Endodermal cell (in vitro differentiated cells): ENCODE data around the gene TSPAN18. TPM values are rescaled to one million over a fixed set of nuclear protein-coding genes. Genes with fewer than 3 reads are reported as not detected.

ENCODE experiments used
- DNase-seq: peaks from one replicate; pipeline ENCODE4 v3.0.0-alpha.2; 2017
- H3K27ac ChIP-seq: 2 replicates; pipeline ENCODE4 v1.5.1; 2013; ENCODE audit warnings: mild to moderate bottlenecking, low read depth, low read length, moderate library complexity
- H3K27me3 ChIP-seq: 2 replicates; pipeline ENCODE4 v1.6.1; 2013; ENCODE audit warnings: mild to moderate bottlenecking, low read length, moderate library complexity; ENCODE audit not compliant: insufficient read depth, control insufficient read depth, poor library complexity, severe bottlenecking
- H3K36me3 ChIP-seq: 2 replicates; pipeline ENCODE4 v1.7.0; 2013; ENCODE audit warnings: mild to moderate bottlenecking, low read length, moderate library complexity; ENCODE audit not compliant: control insufficient read depth, insufficient read depth
- H3K4me1 ChIP-seq: one replicate; pipeline ENCODE4 v1.7.0; 2013; ENCODE audit warnings: low read length; ENCODE audit not compliant: control insufficient read depth, insufficient read depth
- H3K4me3 ChIP-seq: 2 replicates; pipeline ENCODE4 v1.5.1; 2013; ENCODE audit warnings: mild to moderate bottlenecking, low read length, moderate library complexity
- H3K9ac ChIP-seq: 2 replicates; pipeline ENCODE4 v1.6.1; 2013; ENCODE audit warnings: mild to moderate bottlenecking, low read length, moderate library complexity; ENCODE audit not compliant: poor library complexity, severe bottlenecking; ENCODE audit errors: extremely low read depth
- H3K9me3 ChIP-seq: 2 replicates; pipeline ENCODE4 v1.6.1; 2013; ENCODE audit warnings: mild to moderate bottlenecking, low read length, moderate library complexity; ENCODE audit not compliant: control insufficient read depth
- H3K27ac Mint-ChIP-seq: 2 replicates; pipeline ENCODE4 v1.8.0; 2020; ENCODE audit warnings: mixed read lengths
- H3K27me3 Mint-ChIP-seq: 2 replicates; pipeline ENCODE4 v1.8.0; 2021; ENCODE audit warnings: mild to moderate bottlenecking, mixed read lengths; ENCODE audit not compliant: insufficient read depth
- H3K36me3 Mint-ChIP-seq: 2 replicates; pipeline ENCODE4 v1.8.0; 2020; ENCODE audit warnings: low read depth, mixed read lengths
- H3K4me1 Mint-ChIP-seq: 2 replicates; pipeline ENCODE4 v1.8.0; 2020; ENCODE audit warnings: mixed read lengths
- H3K4me3 Mint-ChIP-seq: 2 replicates; pipeline ENCODE4 v1.8.0; 2020; ENCODE audit warnings: mild to moderate bottlenecking, moderate library complexity, mixed read lengths
- H3K9me3 Mint-ChIP-seq: 2 replicates; pipeline ENCODE4 v1.8.0; 2020; ENCODE audit warnings: mild to moderate bottlenecking, mixed read lengths
- CTCF ChIP-seq: fragments of 200-600 bp; sonication (generic); conservative IDR thresholded peaks from 2 replicates; pipeline ENCODE4 v1.5.0; 2021; ENCODE audit warnings: antibody characterized with exemption, mild to moderate bottlenecking
- WGBS, 2 experiments: methylation state at CpG; one replicate each; pipeline versions ENCODE4 v1.1.5 to v1.1.7; 2013; ENCODE audit warnings: missing lambda C conversion rate in 2 of 2, mixed read lengths in 1 of 2; ENCODE audit not compliant: insufficient coverage in 1 of 2, insufficient read length in 1 of 2; 5-methylcytosine and 5-hydroxymethylcytosine counted together
- total RNA-seq, 2 donors: library from RNA; stranded (reverse); fragmentation: NEBNext Ultra II Directional in 1 of 2; extraction: Animal tissue kit (Norgen Biotek cat#: 25700) in 1 of 2; gene quantifications; 2 replicates in 1 of 2; 3 replicates in 1 of 2; pipeline ENCODE4 v1.2.1, GENCODE V29; 2021

Gene TSPAN18
- total RNA-seq, 2 donors from 2014 or later = 28.0 to 28.7 TPM

- no peak overlapping the region for H3K4me3 ChIP-seq
- Mint-ChIP-seq H3K36me3 (no peaks in the 10 kb centered on the region), H3K27ac (no peak overlapping the region), H3K4me1 (peaks cover 23% of the 10 kb centered on the region), H3K9me3 (no peaks in the 10 kb centered on the region), H3K4me3 (no peak overlapping the region), H3K27me3 (peaks cover 12% of the 10 kb centered on the region)
- H3K27ac ChIP-seq = no peak overlapping the region
- TF ChIP-seq CTCF = no peak
- peaks cover 6% of the 10 kb centered on the region for H3K4me1 ChIP-seq
- H3K9ac ChIP-seq = no peak overlapping the region
- no peak for DNase-seq
- no peaks in the 10 kb centered on the region for H3K36me3 ChIP-seq
- no peaks in the 10 kb centered on the region for H3K27me3 ChIP-seq
- WGBS, 2 experiments = 87 to 90% methylated on average over 2 to 3 of the region's 3 CpGs
- no peaks in the 10 kb centered on the region for H3K9me3 ChIP-seq
Observed at GRCh38 chr11:44709281-44709562, 17.5 kb upstream of the TSPAN18 start.

GRCh38 chr11:44709966-44710365 lies 16.8 kb upstream of the TSPAN18 start:
- Histone ChIP-seq H3K9me3 (no peaks in the 10 kb centered on the region), H3K36me3 (no peaks in the 10 kb centered on the region), H3K27ac (no peak overlapping the region), H3K4me1 (peaks cover 6% of the 10 kb centered on the region), H3K27me3 (no peaks in the 10 kb centered on the region), H3K4me3 (no peak overlapping the region), H3K9ac (no peak overlapping the region)
- H3K4me1 Mint-ChIP-seq = peaks cover 23% of the 10 kb centered on the region
- no peak overlapping the region for H3K4me3 Mint-ChIP-seq
- 94 to 100% methylated on average over 3 of the region's 3 CpGs for WGBS, 2 experiments
- H3K9me3 Mint-ChIP-seq = no peaks in the 10 kb centered on the region
- peaks cover 12% of the 10 kb centered on the region for H3K27me3 Mint-ChIP-seq
- DNase-seq = no peak
- TF ChIP-seq CTCF = no peak
- H3K36me3 Mint-ChIP-seq = no peaks in the 10 kb centered on the region
- H3K27ac Mint-ChIP-seq = no peak overlapping the region

- Histone ChIP-seq H3K4me1 (peaks cover 6% of the 10 kb centered on the region), H3K27ac (peak overlapping the region; percentile 39), H3K9ac (no peak overlapping the region), H3K4me3 (no peak overlapping the region), H3K9me3 (no peaks in the 10 kb centered on the region), H3K36me3 (no peaks in the 10 kb centered on the region), H3K27me3 (no peaks in the 10 kb centered on the region)
- no peak for TF ChIP-seq CTCF
- 57 to 71% methylated on average over 6 of the region's 6 CpGs for WGBS, 2 experiments
- peaks cover 25% of the 10 kb centered on the region for H3K4me1 Mint-ChIP-seq
- H3K4me3 Mint-ChIP-seq = no peak overlapping the region
- no peaks in the 10 kb centered on the region for H3K9me3 Mint-ChIP-seq
- no peak overlapping the region for H3K27ac Mint-ChIP-seq
- peak; percentile 74 for DNase-seq
- peaks cover 14% of the 10 kb centered on the region for H3K27me3 Mint-ChIP-seq
- H3K36me3 Mint-ChIP-seq = no peaks in the 10 kb centered on the region
Observed at GRCh38 chr11:44711113-44711786, 15.5 kb upstream of the TSPAN18 start.
